ENCODE data around the gene DYNLL1.

DNA sequence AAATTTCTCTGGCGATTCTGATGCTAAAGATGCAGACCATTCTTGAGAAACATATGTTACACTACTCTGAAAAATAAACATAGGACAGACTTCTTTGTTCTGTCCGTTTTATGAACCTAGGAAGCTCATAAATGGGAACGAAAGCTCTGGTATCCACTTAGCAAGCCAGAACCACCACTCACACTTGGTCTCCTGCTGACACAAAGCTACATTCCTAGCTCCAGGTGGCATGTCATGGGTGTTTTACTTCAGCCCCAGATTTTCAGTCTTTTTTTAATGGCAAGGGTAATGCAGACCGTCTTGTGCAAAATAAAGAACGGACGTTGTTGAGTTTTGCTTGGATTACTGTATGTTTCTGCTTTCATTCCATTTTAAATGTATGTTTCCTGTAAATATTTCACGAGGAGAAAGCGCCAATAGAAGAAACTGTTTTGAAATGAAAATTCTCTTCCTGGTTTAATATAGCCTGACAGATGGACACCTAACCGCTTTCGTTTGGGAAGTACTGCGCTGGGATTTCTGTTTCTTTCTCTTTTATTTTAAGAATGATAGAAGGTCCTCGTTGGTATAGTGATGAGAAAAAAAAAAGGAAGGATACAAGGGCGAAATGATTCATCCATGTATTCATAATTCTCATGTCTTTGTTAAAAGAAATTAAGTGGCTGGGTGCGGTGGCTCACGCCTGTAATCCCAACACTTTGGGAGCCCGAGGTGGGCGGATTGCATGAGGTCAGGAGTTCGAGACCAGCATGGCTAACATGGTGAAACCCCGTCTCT, 33.9 kb downstream of the DYNLL1 start:
- TF ChIP-seq CTCF (conservative IDR thresholded peaks at IDR 0.05; ENCODE audit: low read depth in 2 of 2): no peak
- TF ChIP-seq EZH2 (IDR thresholded peaks at IDR 0.05; ENCODE audit: low read depth, unreplicated experiment): no peak
- no peak for TF ChIP-seq ZNF331 (CRISPR knock-in tag; IDR thresholded peaks at IDR 0.05; ENCODE audit: low read depth)
- TF ChIP-seq REST (IDR thresholded peaks at IDR 0.05; ENCODE audit: unreplicated experiment): no peak
- TF ChIP-seq EZH2phosphoT487 (IDR thresholded peaks at IDR 0.05; ENCODE audit: unreplicated experiment): no peak
- TF ChIP-seq POLR2AphosphoS5 (IDR thresholded peaks at IDR 0.05; ENCODE audit: low read depth): no peak
- TF ChIP-seq, protein P1, sequence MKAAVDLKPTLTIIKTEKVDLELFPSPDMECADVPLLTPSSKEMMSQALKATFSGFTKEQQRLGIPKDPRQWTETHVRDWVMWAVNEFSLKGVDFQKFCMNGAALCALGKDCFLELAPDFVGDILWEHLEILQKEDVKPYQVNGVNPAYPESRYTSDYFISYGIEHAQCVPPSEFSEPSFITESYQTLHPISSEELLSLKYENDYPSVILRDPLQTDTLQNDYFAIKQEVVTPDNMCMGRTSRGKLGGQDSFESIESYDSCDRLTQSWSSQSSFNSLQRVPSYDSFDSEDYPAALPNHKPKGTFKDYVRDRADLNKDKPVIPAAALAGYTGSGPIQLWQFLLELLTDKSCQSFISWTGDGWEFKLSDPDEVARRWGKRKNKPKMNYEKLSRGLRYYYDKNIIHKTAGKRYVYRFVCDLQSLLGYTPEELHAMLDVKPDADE (IDR thresholded peaks at IDR 0.05): no peak
- TF ChIP-seq NANOG (IDR thresholded peaks at IDR 0.05; ENCODE audit: borderline replicate concordance): no peak
- no peak for TF ChIP-seq JUNB (IDR thresholded peaks at IDR 0.05; ENCODE audit: unreplicated experiment)
- TF ChIP-seq CREB1 (CRISPR knock-in tag; IDR thresholded peaks at IDR 0.05; ENCODE audit: low read depth): no peak

Data from GM23338 (cell line).